ENCODE results near the gene KLHL29. TPM values are rescaled to one million over a fixed set of nuclear protein-coding genes. Genes with fewer than 3 reads are reported as not detected.

The KLHL29 gene
- total RNA-seq, 1 experiment from 2014 or later = 16.7 TPM

- RAD21 ChIA-PET (ENCODE audit: low non-redundant PET in 1 of 2, low total read pairs in 2 of 2, uncharacterized antibody in 2 of 2, unreplicated experiment in 2 of 2) = no interaction called here
- no peak overlapping the region for H2AFZ ChIP-seq (ENCODE audit: low read depth, low read length, poor library complexity, severe bottlenecking)
- H3K27me3 ChIP-seq (ENCODE audit: insufficient read depth, low read length) = no peaks in the 10 kb centered on the region
- H3K9ac ChIP-seq (ENCODE audit: low read length) = no peak overlapping the region
- H3K9me3 ChIP-seq (ENCODE audit: control insufficient read depth in 1 of 2, insufficient read depth in 1 of 2, low read depth in 1 of 2, low read length in 2 of 2) = no peaks in the 10 kb centered on the region
- H3K4me3 ChIP-seq (replicated peaks in 1 of 2; ENCODE audit: low read depth in 1 of 2, low read length in 2 of 2) = no peak overlapping the region
- H3K4me1 ChIP-seq (ENCODE audit: control insufficient read depth in 1 of 2, insufficient read depth in 2 of 2, low read length in 2 of 2) = peaks cover 2 to 9% of the 10 kb centered on the region in 2 experiments; a peak in 1 of 4 replicates
- TF ChIP-seq ELF1 (IDR thresholded peaks at IDR 0.05; ENCODE audit: borderline replicate concordance, low read depth) (no peak), POLR2AphosphoS5 (IDR thresholded peaks at IDR 0.05; ENCODE audit: low read depth, low read length) (no peak), EGR1 (IDR thresholded peaks at IDR 0.05; ENCODE audit: low read depth) (no peak), EZH2 (IDR thresholded peaks at IDR 0.05) (no peak), ZFX (IDR thresholded peaks at IDR 0.05) (no peak)
- CTCF ChIA-PET = no interaction called here
- H4K20me1 ChIP-seq (ENCODE audit: insufficient read depth) = 0 out of 2 replicates have a peak, but pooled peaks cover 5% of the 10 kb centered on the region
- H3K9me2 ChIP-seq (ENCODE audit: insufficient read depth) = no peaks in the 10 kb centered on the region
- H3K27ac ChIP-seq (ENCODE audit: low read depth, low read length) = no peak overlapping the region
- intact Hi-C loops (cut with micrococcal nuclease) = no loop called here
- no TSS peak for BruUV-seq (replicated peaks)
- no peak overlapping the region for H3K4me2 ChIP-seq (ENCODE audit: low read length)
- H3K79me2 ChIP-seq (ENCODE audit: insufficient read depth, low read length) = 0 out of 2 replicates have a peak, but pooled peaks cover 7% of the 10 kb centered on the region
- H3K36me3 ChIP-seq (ENCODE audit: control insufficient read depth in 1 of 2, insufficient read depth in 2 of 2, low read length in 2 of 2) = no peaks in the 10 kb centered on the region
- no peak for ATAC-seq
- no peak for DNase-seq (ENCODE audit: low read depth, low spot score)
- POLR2A ChIA-PET = no interaction called here
Measured at GRCh38 chr2:23456396-23456795, 71.4 kb downstream of the KLHL29 start.

GRCh38 chr2:23456881-23457760 lies 72.1 kb downstream of the KLHL29 start:
- BruUV-seq (replicated peaks) = no TSS peak
- H3K79me2 ChIP-seq (ENCODE audit: insufficient read depth, low read length) = 0 out of 2 replicates have a peak, but pooled peaks cover 7% of the 10 kb centered on the region
- TF ChIP-seq FOSL1 (IDR thresholded peaks at IDR 0.05; ENCODE audit: low read depth) = no peak
- no peak for TF ChIP-seq CTCF (IDR thresholded peaks at IDR 0.05 in 2 of 3, conservative IDR thresholded peaks at IDR 0.05 in 1 of 3; ENCODE audit: borderline replicate concordance in 1 of 3, insufficient read depth in 1 of 3, low read depth in 2 of 3, low read length in 2 of 3)
- no peak for TF ChIP-seq POLR2AphosphoS5 (IDR thresholded peaks at IDR 0.05; ENCODE audit: low read depth, low read length)
- TF ChIP-seq RAD21 (IDR thresholded peaks at IDR 0.05; ENCODE audit: low read depth) = no peak
- no peak for TF ChIP-seq ZBTB33 (IDR thresholded peaks at IDR 0.05; ENCODE audit: extremely low read depth, insufficient replicate concordance, low read length)
- no peak for TF ChIP-seq REST (IDR thresholded peaks at IDR 0.05; ENCODE audit: low read depth)

More at GRCh38 chr2:23456881-23457760, 72.1 kb downstream of the KLHL29 start:
- Histone ChIP-seq H3K4me3 (replicated peaks in 1 of 2; ENCODE audit: low read depth in 1 of 2, low read length in 2 of 2) (no peak overlapping the region), H2AFZ (ENCODE audit: low read depth, low read length, poor library complexity, severe bottlenecking) (no peak overlapping the region), H3K27me3 (ENCODE audit: insufficient read depth, low read length) (no peaks in the 10 kb centered on the region), H3K27ac (ENCODE audit: low read depth, low read length) (no peak overlapping the region), H3K9me2 (ENCODE audit: insufficient read depth) (no peaks in the 10 kb centered on the region), H3K4me2 (ENCODE audit: low read length) (no peak overlapping the region), H4K20me1 (ENCODE audit: insufficient read depth) (0 out of 2 replicates have a peak, but pooled peaks cover 5% of the 10 kb centered on the region), H3K9ac (ENCODE audit: low read length) (no peak overlapping the region), H3K4me1 (ENCODE audit: control insufficient read depth in 1 of 2, insufficient read depth in 2 of 2, low read length in 2 of 2) (peaks cover 2 to 9% of the 10 kb centered on the region in 2 experiments; a peak in 1 of 4 replicates), H3K9me3 (ENCODE audit: control insufficient read depth in 1 of 2, insufficient read depth in 1 of 2, low read depth in 1 of 2, low read length in 2 of 2) (no peaks in the 10 kb centered on the region), H3K36me3 (ENCODE audit: control insufficient read depth in 1 of 2, insufficient read depth in 2 of 2, low read length in 2 of 2) (no peaks in the 10 kb centered on the region)
- DNase-seq (ENCODE audit: low read depth, low spot score) (no peak), ATAC-seq (no peak)
- intact Hi-C loops (cut with micrococcal nuclease) = no loop called here
- CTCF ChIA-PET = no interaction called here
- POLR2A ChIA-PET = no interaction called here
- RAD21 ChIA-PET (ENCODE audit: low non-redundant PET in 1 of 2, low total read pairs in 2 of 2, uncharacterized antibody in 2 of 2, unreplicated experiment in 2 of 2) = no interaction called here
